Lower leg skin (tissue), 3 donors: ENCODE measurements around the gene GTF3C6.

Source experiments
- CTCF ChIP-seq, 3 donors: fragments of 450-650 bp; IDR thresholded peaks; one replicate each; pipeline ENCODE4 v1.5.1; 2016; ENCODE audit warnings: antibody characterized with exemption in 3 of 3, mild to moderate bottlenecking in 3 of 3, moderate library complexity in 2 of 3
- POLR2A ChIP-seq, 2 donors: fragments of 450-650 bp; IDR thresholded peaks; one replicate each; pipeline ENCODE4 v1.6.1; 2016 to 2017; ENCODE audit warnings: antibody characterized with exemption in 2 of 2, mild to moderate bottlenecking in 1 of 2, moderate library complexity in 1 of 2

- TF ChIP-seq CTCF (IDR thresholded peaks at IDR 0.05) (no peak), POLR2A (IDR thresholded peaks at IDR 0.05) (no peak)
Observed at GRCh38 chr6:110971468-110971867, 13.0 kb downstream of the GTF3C6 start.
